H54 (cell line): ENCODE measurements around the gene TRPM4.

Experiments
- DNase-seq: peaks from one replicate; pipeline ENCODE4 v3.0.0; 2011; ENCODE audit warnings: low spot score, mixed read lengths; ENCODE audit not compliant: insufficient read length
- FAIRE-seq: peaks from 3 replicates; lab custom pipeline; 2011; peaks lifted over from hg19 to GRCh38; lab: Jason Lieb, UNC
- POLR2A ChIP-seq: IDR thresholded peaks from 2 replicates; pipeline ENCODE4 v1.6.1; 2011; ENCODE audit warnings: low read depth, mild to moderate bottlenecking, low read length

Gene TRPM4

DNA sequence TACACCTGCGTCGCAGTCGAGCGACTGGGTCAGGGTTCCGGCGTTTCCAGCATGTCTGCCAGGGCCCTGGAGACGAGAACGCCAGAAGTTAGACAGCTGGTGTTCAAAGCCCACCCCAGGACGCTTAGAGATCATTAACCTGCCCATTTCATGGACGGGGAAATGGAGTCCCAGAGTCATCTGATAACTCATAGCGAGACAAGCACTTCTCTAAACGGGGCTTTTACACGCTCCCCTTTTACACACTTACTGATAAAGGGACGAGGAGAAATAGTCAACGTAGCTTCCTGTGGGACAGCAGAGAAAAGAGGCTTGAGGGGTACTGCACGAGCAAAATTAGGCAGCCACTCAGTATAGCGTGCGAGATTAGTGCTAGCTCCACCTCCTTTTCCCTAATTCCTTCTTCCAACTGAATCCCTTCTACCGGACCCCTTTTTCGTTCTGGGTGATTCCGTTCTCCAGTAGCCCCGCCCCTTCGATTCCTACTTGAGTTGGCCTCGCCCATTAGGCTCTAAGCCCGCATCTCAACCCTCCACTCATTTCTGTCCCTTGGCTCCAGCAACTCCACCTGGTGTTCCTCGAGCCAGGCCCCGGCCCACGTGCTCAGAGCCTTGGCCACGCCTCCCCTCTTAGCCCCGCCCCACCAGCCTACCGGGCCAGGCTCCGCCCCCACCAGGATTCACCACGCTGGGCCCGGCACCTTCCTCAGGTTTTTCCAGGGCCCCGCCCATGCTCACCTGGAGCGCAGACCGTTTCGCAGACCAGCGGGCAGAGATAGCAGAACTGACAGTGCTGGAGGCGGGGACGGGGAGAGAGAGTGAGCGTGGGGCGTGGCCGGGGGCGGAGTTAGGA is 6.1 kb upstream of the TRPM4 start:
- DNase-seq: no peak
- FAIRE-seq: no peak

DNA sequence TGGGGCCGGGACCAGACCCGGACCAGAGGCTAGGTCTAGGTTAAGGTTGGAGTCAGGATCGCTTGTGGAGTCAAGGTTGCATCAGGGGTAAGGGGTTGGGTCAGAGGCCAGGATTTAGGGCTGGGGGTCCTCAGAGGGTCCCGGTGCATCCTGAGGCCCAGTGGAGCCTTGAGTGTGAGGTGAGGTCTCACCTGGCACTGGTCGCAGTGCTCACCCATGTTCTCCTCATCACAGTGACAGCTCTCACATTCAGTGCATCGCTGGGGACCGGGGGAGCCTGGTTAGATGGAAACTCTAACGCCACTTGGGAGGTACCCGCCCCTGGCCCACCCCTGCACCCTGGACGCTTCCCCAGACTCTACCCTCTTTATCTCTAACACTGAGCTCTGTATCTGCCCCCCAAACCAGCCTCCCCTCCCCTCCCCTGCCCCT is 5.5 kb upstream of the TRPM4 start:
- FAIRE-seq (no peak), DNase-seq (no peak)
- TF ChIP-seq POLR2A: no peak

More for the DNA sequence above, 6.1 kb upstream of the TRPM4 start:
- TF ChIP-seq POLR2A: no peak

DNA sequence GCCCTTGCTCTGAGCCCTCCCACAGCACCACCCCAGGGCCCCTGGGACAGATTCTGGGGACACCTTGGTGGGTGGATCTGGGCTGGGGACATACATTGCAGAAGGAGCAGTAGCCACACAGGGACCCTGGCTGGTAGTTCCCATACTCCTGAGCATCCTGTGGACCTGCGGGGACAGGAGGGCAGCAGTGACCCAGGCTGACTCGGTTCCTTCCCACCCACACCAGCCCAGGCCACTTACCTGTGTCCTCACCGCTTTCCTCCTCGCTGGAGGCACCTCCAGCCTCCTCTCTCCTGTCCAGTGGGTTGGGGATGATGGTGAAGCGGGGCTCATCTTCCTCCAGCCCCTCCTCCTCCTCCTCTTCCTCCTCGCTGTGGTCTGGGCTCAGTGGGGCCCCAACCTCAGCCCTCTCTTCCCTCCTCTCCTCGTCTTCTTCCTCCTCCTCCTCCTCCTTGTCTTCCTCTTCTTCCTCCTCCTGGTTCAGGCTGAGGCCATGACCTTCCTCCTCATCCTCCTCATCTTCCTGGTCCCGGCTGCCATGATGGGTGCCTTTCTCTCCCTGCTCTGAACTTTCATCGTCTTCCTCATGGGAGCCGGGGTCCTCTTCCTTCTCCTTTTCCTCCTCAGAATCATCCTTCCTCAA is 4.3 kb upstream of the TRPM4 start:
- no peak for TF ChIP-seq POLR2A
- DNase-seq (no peak), FAIRE-seq (no peak)

GRCh38 chr19:49154279-49154678 is 3.3 kb upstream of the TRPM4 start:
- no peak for DNase-seq
- no peak for FAIRE-seq
- TF ChIP-seq POLR2A: no peak

DNA sequence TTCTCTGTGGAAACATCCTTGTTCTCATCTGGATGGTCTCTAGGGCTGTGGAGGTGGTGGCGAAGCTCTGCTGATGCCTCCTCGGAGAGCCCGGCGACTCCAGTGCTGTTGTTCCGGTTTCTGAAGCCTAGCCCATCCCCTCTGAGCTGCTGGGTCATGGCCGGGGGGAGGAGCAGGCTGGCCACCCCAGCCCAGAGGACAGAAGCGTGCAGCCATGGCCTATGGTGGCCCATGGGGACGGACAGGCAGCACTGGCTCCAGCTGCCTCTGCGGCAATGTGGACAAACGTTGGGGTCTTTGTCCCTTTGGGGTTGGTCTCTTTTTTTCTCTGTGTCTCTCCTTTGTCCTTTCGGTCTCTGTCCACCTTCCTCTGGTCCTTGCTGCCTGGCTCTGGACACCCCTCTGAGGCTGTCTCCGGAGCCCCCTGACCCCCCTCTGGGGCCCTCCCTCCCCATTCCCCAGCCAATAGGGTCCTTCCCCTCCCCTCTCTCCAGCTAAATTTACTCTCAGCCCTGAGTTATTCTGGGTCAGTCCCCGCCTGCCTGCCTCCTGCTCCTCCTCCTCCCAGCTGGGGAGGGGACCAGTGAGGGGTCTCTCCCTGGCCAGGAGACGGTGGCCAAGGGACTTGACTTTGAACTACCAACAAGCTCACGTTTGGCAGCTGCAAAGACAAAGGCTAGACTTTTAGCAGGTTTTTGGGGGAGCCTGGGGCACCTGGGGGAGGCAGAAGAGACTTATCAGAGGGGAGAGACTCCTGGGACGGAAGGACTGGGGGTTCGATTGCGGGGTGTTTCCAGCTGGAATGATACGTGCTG is 2.4 kb upstream of the TRPM4 start, which contains the start of gene HRC:
TSS of gene HRC (minus strand) at position 392 of the 815 bp plus-strand sequence. CDS start at position 233, 159 bp downstream.
- TF ChIP-seq POLR2A: no peak
- no peak for DNase-seq
- FAIRE-seq: no peak

DNA sequence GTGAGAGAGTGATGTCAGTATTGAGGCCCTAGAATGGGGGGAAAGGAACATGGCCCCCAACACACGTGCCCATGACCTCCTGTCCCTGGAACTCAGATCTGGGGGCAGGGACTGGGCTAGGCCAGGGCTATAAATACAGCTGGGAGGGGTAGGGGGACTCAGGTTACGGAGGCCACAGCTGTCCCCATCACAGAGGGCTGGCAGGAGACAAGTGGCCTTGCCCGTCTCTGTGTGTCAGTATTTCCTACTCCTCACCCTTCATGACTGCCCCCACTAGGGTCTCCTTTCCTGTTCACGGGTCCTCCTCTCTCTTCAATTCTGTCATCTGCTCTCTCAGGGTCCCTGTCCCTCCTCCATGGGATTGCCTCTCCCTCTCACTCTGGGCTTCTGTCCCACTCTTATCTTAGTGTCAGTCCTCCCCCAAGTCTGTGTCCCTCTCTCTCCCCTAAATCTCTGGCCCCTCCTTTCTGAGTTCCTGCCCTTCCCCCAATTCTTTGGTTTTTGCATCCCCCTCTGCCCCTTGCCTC is 1.7 kb upstream of the TRPM4 start:
- FAIRE-seq (no peak), DNase-seq (no peak)
- TF ChIP-seq POLR2A: no peak

- no peak for DNase-seq
- no peak for FAIRE-seq
- TF ChIP-seq POLR2A: no peak
Observed at GRCh38 chr19:49160450-49161189, 3.0 kb downstream of the TRPM4 start.

GRCh38 chr19:49161987-49162386 is 4.4 kb downstream of the TRPM4 start:
- FAIRE-seq (no peak), DNase-seq (no peak)
- no peak for TF ChIP-seq POLR2A

DNA sequence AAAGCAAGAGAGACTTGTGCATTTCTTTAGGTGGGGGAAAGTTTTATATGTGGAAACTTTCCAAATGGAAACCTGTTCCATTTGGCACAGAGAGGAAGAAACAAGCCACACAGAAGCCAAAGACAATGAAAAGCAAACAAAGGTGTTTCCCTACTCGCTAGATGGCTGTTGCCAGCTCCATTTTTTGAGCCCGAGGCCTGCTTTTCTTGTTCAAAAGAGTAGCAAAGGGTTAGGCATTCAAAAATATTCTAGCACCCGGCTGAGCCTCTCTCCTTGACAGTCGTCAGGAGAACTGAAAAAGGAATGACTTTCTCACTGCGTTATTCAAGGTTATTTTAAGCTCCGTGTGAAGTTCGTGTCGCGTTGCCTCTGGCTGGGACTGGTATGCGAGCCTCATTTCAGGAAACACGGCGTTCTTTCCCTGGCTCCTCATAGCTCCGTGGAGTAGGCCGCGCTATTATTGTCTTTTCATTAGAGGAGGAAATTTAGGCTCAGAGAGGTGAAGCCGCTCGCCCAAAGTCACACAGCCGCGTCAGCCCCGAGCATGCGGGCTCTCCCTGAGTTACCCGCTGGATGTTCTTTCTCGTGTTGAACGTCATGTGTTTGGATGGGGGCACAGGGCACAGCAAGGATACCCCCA is 7.6 kb downstream of the TRPM4 start:
- no peak for FAIRE-seq
- no peak for DNase-seq
- no peak for TF ChIP-seq POLR2A

GRCh38 chr19:49165865-49166301 is 8.3 kb downstream of the TRPM4 start:
- no peak for TF ChIP-seq POLR2A
- DNase-seq: no peak
- no peak for FAIRE-seq

DNA sequence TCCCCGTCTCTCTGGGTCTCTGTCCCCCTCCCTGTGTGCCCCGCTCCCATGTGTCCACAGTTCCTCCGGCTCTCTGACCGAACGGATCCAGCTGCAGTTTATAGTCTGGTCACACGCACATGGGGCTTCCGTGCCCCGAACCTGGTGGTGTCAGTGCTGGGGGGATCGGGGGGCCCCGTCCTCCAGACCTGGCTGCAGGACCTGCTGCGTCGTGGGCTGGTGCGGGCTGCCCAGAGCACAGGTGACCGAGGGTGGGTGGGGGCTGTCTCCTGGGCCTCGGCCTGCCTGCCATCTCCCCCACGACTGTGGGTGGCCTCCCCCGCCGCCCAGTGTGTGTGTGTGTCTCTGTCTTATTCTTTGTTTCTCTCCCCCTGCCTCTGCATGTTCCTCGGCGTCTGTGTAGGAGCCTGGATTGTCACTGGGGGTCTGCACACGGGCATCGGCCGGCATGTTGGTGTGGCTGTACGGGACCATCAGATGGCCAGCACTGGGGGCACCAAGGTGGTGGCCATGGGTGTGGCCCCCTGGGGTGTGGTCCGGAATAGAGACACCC is 10.3 kb downstream of the TRPM4 start:
- FAIRE-seq (no peak), DNase-seq (no peak)
- TF ChIP-seq POLR2A: no peak

- FAIRE-seq (no peak), DNase-seq (no peak)
- no peak for TF ChIP-seq POLR2A
Observed at GRCh38 chr19:49168421-49168820, 10.8 kb downstream of the TRPM4 start.

GRCh38 chr19:49173198-49173597 is 15.6 kb downstream of the TRPM4 start:
- DNase-seq (no peak), FAIRE-seq (no peak)
- no peak for TF ChIP-seq POLR2A
